Thyroid gland (tissue), 4 donors: ENCODE data around the gene REXO1.

Source experiments
- CTCF ChIP-seq, 6 experiments: fragments of 200-600 bp in 3 of 6; fragments of 450-650 bp in 3 of 6; sonication (generic) in 3 of 6; IDR thresholded peaks; one replicate each; pipeline ENCODE4 v1.5.1; 2016 to 2019; ENCODE audit warnings: antibody characterized with exemption in 6 of 6, mild to moderate bottlenecking in 2 of 6, inconsistent platforms in 1 of 6, moderate library complexity in 1 of 6
- POLR2A ChIP-seq, 2 donors: fragments of 450-650 bp; IDR thresholded peaks; one replicate each; pipeline ENCODE4 v1.6.1; 2017; ENCODE audit warnings: antibody characterized with exemption in 2 of 2, mild to moderate bottlenecking in 2 of 2, moderate library complexity in 1 of 2

GRCh38 chr19:1767464-1767933 lies 80.8 kb downstream of the REXO1 start:
- TF ChIP-seq CTCF (IDR thresholded peaks at IDR 0.05) (peak; percentile 72 to 98 (median 81)), POLR2A (IDR thresholded peaks at IDR 0.05) (no peak)
